Hematopoietic multipotent progenitor cell treated with erythropoietin and hydrocortisone succinate and interleukin-3 and kit ligand, for 17 days (in vitro differentiated cells): ENCODE measurements around the gene OR2L3.
"Not testable (repeated sequence)": the region's sequence is repeated elsewhere in the genome, so short reads cannot be mapped to it uniquely, and the experiment has no call there.

Experiments used
- DNase-seq: peaks from one replicate; pipeline ENCODE4 v3.0.0-alpha.2; 2015; ENCODE audit warnings: low spot score

OR2L3 gene

DNA sequence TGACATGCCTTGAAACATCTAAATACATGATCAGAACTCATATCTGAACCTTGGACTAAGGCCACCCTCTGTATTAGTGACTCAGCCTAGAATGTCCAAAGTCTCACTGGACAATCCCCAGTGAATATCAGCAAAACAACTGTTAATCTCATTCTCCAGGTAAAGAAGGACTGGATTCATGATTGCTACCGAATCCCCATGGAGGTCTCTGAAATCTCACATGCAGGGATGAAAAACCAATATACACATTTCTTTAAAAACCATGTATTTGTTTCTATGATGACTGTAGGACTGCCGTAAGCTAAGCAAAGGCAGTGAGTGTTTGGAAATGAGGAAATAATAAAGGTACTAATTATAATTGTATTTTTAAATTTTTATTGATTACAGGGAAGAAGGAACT lies at the start of gene OR2L3:
TSS of gene OR2L3 (plus strand) at position 301 of the 400 bp plus-strand sequence. CDS start 13,846 bp downstream, outside the sequence.
- DNase-seq: no peak

DNA sequence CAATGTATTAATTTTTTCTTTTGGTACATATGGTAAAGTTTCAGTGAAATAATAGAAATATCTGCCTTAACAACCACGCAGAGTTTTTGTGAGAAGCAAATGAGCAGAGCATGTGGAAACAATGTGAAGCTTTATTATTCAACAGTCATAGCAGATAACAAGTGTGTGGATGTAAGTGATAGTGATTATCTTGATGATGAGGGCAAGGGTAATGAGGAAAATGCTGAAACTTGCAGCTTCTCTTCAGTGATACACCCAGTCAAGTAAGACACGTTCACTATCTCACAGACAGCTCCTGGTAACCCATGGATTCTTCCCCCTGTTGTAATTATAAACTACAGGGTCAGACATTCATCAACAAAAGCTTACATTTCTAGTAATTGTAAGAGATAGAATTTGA lies 47.8 kb upstream of the OR2L3 start:
- no peak for DNase-seq

DNA sequence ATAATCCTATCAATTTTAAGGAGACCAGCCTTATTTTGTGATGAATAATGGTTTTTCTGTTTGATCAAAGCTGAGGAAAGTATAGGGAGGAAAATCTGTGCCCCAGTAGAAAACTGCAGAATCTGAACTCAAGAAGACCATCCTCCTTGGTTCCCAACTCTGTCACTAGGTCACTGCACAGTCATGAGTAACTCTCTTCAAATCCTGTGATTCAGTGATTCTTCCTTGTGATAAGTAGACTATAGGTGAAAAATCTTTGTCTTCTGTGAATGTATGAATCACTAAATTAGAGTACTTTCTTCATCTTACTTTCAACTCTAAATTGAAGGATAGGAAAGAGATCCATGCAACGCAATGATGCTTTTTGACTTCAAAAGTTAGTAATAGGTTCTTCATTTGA lies 46.5 kb upstream of the OR2L3 start:
- no peak for DNase-seq

DNA sequence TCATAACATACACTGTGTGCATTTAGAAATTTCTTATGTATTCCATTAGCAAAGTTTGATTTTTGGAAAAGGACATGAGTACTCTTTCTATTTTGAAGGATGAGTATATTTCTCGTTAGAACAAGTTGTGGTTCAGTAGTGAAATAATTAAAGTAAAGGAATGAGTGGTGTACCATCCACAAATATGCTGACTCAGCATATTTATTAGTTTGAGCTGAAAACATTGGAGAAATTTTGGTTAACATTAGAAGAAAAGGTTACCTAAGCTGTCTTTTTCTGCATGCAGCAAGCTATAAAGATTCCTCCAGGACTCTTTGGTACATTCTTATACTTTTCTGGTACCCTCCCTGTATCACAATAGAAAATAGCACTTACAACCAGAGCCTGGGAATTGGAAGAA lies 38.9 kb upstream of the OR2L3 start:
- peak; percentile 15 for DNase-seq

- no peak for DNase-seq
Measured at GRCh38 chr1:248009681-248010080, 37.0 kb upstream of the OR2L3 start.

DNA sequence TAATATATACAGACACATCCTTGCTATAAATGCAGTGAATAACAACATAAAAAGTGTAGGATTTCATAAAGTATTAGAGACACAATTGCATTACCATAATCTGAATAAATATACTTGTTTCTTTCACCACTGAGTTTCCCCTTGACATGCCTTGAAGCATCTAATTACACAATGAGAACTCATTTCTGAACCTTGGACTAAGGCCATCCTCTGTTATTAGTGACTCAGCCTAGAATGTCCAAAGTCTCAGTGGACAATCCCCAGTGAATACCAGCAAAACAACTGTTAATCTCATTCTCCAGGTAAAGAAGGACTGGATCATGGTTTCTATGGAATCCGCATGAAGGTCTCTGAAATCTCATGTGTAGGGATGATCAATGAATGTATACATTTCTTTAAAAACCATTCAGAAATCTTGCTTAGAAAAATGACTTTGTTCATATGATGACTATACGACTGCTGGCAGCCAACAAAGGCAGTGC lies 33.4 kb upstream of the OR2L3 start, which contains the start of gene OR2L5:
TSS of gene OR2L5 (plus strand) at position 432 of the 482 bp plus-strand sequence. CDS start 8,288 bp downstream, outside the sequence.
- DNase-seq: no peak

DNA sequence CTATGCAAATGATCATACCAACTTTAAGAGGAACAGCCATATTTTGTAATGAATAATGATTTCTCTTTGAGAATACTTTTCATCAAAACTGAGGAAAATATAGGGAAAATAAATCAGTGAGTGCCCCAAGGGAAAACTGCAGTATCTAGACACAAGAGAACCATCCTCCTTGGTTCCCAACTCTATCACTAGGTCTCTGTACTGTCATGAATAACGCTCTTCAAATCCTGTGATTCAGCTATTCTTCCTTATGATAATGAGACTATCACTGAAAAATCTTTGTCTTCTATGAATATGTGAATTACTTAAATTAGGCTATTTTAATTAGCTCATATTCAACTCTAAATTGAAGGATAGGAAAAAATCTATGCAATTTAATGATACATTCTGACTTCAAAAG lies 30.8 kb upstream of the OR2L3 start:
- no peak for DNase-seq

DNA sequence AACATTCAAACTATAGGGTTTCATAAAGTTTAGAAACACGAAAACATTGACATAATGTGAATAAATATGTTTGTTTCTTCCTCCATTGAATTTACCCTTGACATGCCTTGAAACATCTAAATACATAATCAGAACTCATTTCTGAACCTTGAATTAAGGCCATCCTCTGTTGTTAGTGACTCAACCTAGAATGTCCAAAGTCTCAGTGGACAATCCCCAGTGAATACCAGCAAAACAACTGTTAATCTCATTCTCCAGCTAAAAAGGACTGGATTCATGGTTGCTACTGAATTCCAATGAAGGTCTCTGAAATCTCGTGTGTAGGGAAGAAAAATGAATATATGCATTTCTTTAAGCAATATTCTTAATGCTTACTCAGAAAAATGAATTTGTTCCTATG lies 16.9 kb upstream of the OR2L3 start, which contains the start of gene OR2L2:
TSS of gene OR2L2 (plus strand) at position 301 of the 400 bp plus-strand sequence. CDS start 8,198 bp downstream, outside the sequence.
- no peak for DNase-seq

GRCh38 chr1:248045209-248045608 lies 1.4 kb upstream of the OR2L3 start:
- DNase-seq: no peak

DNA sequence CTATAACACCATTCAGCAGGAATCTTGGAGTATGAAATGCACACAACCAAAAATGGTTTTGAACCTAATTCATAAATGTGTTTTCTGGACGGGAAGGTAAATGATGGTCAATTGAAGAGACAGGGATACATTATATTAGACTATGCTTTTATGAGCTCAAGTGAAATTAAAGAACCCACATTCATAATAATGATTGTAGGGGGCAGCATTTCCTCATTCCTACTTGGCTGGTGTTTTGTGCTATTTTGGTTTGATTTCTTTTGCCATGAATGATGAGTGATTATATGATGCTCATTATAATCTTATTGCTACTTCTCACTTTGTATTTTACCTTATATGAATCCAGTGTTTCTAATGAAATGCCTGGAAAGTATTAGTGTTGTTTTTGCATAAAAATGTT lies 372 bp downstream of the OR2L3 start:
- no peak for DNase-seq

DNA sequence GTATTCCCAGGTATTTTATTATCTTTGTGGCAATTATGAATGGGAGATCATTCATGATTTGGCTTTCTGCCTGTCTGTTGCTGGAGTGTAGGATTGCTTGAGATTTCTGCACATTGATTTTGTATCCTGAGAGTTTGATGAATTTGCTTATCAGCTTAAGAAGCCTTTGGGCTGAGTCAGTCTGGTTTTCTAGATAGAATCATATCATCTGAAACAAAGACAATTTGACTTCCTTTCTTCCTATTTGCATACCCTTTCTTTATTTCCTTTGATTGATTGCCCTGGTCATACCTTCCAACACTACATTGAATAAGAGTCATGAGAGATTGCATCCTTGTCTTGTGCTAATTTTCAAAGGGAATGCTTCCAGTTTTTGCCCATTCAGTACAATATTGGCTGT lies 8.0 kb downstream of the OR2L3 start:
- no peak for DNase-seq

- DNase-seq: no peak
Measured at GRCh38 chr1:248055261-248055660, 8.6 kb downstream of the OR2L3 start.

GRCh38 chr1:248065071-248065470 lies 18.4 kb downstream of the OR2L3 start:
- DNase-seq: no peak

- peak; percentile 14 for DNase-seq
Measured at GRCh38 chr1:248065604-248066003, 19.0 kb downstream of the OR2L3 start.

DNA sequence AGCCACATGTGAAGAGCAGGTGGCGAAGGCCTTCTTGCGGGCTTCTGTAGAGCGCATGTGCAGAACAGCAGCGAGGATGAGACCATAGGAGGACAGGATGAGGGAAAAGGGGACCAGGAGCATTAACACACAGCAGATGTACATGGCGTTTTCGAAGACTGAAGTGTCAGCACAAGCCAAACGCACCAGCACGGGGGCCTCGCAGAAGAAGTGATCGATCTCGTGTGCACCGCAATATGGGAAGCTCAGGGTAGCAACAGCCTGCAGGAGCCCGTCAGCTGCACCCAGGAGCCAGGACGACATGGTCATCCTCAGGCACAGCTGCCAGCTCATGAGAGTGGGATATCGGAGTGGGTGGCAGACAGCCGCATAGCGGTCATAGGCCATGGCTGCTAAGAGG lies 37.2 kb downstream of the OR2L3 start:
- not testable (repeated sequence) for DNase-seq

GRCh38 chr1:248094884-248095283 lies 48.2 kb downstream of the OR2L3 start, which contains the start of gene OR2L13:
Gene OR2L13 (plus strand): TSS chr1:248095184. CDS start chr1:248099376, 4,192 bp downstream.
- DNase-seq: no peak

- DNase-seq: no peak
Measured at GRCh38 chr1:248098529-248098928, 51.9 kb downstream of the OR2L3 start.

DNA sequence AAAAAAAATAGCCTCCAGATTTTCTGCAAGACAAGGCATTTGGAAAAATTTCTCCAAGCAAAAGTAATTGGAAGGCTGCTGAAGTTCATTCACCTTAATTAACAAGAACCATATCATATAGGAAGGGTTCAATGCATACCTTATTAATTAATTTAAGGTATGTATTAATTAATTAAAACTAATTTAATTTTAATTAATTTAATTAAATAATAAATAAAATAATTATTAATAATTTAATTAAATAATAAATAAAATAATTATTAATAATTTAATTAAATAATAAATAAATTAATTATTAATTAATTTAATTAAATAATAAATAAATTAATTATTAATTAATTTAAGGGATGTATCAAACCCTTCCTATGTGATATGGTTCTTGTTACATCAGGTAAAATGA lies 56.2 kb downstream of the OR2L3 start:
- DNase-seq: no peak

DNA sequence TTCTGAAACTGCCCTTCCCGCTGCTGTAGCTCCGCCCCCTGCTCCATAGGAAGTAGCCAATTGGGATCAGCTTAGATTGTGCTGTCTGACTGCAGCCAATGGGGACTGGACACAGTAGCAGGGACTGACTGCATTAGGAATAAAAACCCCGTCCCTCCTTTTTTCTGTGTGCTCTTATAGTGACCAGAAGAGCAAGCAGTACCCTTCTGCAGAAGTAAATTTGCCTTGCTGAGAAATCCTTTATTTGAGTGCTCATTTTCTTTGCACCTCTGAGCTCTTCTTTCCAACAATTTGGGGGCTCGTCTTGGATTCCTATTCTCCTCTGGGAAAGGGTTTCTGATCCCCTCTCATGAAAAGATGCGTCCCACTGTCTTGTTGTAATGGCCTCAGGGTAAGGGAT lies 64.5 kb downstream of the OR2L3 start:
- no peak for DNase-seq
